Esophagus muscularis mucosa (tissue), 4 donors: ENCODE results near the gene NPY4R2.
"Not testable (repeated sequence)": the region's sequence is repeated elsewhere in the genome, so short reads cannot be mapped to it uniquely, and the experiment has no call there.

ENCODE experiments used
- EP300 ChIP-seq: sonication (generic); formaldehyde crosslinking; IDR thresholded peaks from one replicate; pipeline ENCODE4 v1.6.1; 2017; ENCODE audit warnings: antibody characterized with exemption
- POLR2A ChIP-seq: fragments of 450-650 bp; IDR thresholded peaks from one replicate; pipeline ENCODE4 v1.6.1; 2017; ENCODE audit warnings: antibody characterized with exemption, moderate library complexity, mild to moderate bottlenecking, low read depth
- POLR2AphosphoS5 ChIP-seq, 2 donors: sonication (generic); formaldehyde crosslinking; IDR thresholded peaks; one replicate each; pipeline ENCODE4 v1.6.1; 2017; ENCODE audit warnings: antibody characterized with exemption in 2 of 2
- TF ChIP-seq, protein P1 (sequence below), 3 experiments: fragments of 200-600 bp in 2 of 3; fragments of 450-650 bp in 1 of 3; sonication (generic) in 2 of 3; IDR thresholded peaks; one replicate each; pipeline ENCODE4 v1.5.1; 2017 to 2019; ENCODE audit warnings: antibody characterized with exemption in 3 of 3, mild to moderate bottlenecking in 2 of 3, moderate library complexity in 1 of 3

GRCh38 chr10:47947424-47947823 is 29.0 kb downstream of the NPY4R2 start:
- TF ChIP-seq, protein P1, sequence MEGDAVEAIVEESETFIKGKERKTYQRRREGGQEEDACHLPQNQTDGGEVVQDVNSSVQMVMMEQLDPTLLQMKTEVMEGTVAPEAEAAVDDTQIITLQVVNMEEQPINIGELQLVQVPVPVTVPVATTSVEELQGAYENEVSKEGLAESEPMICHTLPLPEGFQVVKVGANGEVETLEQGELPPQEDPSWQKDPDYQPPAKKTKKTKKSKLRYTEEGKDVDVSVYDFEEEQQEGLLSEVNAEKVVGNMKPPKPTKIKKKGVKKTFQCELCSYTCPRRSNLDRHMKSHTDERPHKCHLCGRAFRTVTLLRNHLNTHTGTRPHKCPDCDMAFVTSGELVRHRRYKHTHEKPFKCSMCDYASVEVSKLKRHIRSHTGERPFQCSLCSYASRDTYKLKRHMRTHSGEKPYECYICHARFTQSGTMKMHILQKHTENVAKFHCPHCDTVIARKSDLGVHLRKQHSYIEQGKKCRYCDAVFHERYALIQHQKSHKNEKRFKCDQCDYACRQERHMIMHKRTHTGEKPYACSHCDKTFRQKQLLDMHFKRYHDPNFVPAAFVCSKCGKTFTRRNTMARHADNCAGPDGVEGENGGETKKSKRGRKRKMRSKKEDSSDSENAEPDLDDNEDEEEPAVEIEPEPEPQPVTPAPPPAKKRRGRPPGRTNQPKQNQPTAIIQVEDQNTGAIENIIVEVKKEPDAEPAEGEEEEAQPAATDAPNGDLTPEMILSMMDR (IDR thresholded peaks at IDR 0.05), result not testable (repeated sequence)
- TF ChIP-seq POLR2A; EP300; POLR2AphosphoS5 (IDR thresholded peaks at IDR 0.05): not testable (repeated sequence)
